ENCODE measurements around the gene SASH1. TPM values are rescaled to one million over a fixed set of nuclear protein-coding genes. Genes with fewer than 3 reads are reported as not detected.
"Not testable (repeated sequence)": the region's sequence is repeated elsewhere in the genome, so short reads cannot be mapped to it uniquely, and the experiment has no call there.

SASH1 gene
- total RNA-seq, 1 donor from 2014 or later: 106 TPM

DNA sequence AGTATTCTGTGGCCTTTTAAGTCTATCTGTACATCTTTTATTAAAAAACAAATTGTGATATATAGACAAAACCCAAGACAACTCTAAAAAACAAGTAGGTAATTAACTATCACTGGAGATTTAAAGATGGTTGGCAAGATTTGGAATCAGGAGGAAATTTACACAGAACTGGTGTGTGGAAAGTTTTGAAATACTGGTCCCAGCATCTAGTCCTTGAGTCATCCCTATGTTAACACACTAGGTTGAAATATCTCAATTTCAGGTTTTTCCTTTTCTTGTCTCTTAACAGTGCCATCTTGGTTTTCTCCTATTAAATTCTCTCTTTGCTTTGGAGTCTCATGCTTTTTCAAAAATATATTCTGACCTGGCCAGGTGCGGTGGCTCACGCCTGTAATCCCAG is 27.5 kb downstream of the SASH1 start:
- no peak for DNase-seq

DNA sequence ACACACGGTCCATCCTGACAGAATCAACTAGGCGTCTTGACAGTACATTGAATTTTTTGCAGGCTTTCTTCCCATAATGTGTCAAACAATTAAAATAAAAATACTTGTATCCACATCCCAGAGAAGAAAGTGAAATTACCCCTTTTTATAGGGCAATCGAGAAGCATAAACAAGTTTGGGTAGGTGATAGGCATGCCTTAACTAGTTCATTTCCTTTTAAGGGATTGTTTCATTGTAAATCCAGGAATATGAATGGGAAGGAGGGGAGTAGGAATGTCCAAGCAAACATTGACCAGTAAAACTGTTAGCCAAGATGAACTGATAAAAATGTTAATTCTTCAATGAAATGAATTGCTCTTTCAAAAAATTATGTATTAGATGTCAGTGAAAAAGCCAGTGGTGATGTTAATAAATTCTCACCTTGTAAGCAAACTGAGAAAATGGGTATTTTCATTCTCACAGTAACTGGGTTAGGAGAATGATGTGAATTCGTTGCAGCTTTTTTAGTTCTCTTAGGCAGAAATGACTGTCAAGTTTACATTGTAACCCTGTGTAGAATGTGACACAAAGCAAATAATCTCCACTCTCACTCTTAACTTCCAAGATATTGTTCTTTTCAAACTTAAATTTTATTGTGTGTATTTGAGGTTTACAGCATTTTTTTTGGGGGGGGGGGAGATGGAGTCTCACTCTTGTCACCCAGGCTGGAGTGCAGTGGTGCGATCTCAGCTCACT is 31.6 kb downstream of the SASH1 start:
- DNase-seq: no peak

DNA sequence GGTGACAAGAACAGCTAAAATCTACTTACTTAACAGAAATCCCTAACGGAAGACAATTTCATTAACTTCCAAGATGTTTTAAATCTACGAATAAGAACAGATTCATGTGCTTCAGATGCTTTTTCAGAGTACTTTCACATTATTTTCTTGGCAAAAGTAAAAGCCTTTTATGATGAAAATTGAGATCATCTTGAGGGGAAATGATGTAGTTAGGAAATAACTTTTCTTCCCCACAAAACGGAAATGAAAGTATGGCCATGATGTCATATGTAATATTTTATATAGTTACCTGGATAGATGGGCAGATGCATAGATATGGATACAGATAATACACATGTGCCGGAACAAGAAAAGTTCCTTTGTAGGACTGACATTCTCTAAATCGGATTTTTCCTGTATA is 32.8 kb downstream of the SASH1 start:
- peak; percentile 29 for DNase-seq

DNA sequence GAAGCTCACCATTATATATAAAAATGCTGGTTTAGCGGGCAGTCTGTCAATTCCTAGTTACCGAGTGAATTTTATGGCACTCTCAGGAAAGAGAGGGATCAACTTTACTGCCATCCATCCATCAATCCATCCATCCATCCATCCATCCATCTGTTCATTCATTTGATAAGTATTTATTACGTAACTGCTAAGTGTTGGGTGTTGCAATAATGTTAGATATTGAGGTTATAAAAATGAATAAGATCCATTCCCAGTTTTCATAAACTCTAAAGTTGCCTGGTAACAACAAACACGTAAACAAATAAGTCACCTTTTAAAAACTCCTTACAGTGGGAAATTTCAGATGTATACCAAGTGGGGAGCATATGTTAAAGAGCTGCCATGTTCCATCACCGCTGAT is 36.8 kb downstream of the SASH1 start:
- DNase-seq: no peak

DNA sequence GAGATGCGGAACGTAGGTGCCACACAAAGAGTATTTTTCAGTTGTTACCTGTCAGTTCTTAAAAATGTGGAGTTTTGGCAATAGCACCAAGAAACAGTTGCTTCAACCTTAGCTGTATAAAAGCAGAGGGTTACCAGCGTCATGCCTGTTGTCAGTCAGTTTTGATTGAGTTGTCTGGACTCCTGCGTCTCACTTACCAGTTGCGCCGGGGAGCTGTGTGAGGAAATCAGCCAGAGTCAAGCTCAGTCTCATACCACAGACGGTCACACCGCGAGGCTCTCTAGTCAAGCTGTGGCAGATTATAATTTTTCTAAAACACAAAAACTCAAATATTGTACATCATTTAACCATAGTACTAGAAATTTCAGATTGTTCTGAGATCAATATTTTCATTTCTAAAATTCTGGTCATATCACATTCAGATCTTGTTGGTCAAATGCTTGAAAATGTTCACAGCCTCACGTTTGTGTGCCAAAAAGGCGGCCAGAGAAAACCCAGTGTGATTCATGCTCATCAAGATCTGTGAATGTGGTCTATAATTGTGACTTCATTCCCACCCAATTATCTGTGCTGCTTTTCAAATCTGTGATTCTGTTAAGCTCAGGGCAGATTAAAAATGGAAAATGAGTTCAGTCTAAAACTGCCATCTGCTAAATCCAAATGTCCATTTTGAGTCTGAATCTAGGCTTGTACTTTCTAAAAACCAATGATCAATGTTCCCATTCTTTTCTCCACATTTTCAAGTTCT is 37.5 kb downstream of the SASH1 start:
- DNase-seq: no peak

DNA sequence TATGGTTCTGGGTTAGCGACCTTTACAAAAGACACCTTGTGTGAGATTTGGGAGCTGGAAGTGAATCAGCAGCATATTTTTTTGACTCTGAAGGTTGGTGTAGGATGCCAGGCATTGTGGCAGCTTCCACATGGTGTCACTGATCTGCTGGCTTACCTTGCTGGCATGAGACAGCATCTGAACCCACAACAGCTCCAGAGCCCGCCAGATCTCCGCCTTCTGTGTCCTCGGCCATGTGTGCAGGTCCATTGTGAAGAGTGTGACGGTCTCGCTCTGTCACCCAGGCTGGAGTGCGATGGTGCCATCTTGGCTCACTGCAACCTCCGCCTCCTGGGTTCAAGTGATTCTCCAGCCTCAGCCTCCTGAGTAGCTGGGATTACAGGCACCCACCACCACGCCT is 39.4 kb downstream of the SASH1 start:
- not testable (repeated sequence) for DNase-seq

DNA sequence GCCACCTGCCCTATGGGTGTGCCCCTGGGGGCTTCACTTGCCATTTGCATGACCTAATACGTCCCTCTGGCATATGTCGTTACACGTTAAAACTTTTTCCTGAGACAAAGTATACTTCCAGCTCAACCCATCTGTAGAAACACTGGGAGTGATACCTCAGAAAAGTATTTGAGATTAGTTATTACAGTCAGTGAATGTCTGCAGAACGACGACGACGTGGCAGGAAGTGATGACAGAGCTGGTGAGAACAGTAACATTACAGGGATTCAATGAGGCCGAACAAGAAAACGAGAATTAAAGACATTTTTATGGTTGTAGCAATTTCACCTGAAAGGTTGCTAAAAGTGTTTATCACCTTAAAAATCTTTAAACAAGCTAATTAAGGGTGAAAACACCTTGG is 40.2 kb downstream of the SASH1 start:
- no peak for DNase-seq

DNA sequence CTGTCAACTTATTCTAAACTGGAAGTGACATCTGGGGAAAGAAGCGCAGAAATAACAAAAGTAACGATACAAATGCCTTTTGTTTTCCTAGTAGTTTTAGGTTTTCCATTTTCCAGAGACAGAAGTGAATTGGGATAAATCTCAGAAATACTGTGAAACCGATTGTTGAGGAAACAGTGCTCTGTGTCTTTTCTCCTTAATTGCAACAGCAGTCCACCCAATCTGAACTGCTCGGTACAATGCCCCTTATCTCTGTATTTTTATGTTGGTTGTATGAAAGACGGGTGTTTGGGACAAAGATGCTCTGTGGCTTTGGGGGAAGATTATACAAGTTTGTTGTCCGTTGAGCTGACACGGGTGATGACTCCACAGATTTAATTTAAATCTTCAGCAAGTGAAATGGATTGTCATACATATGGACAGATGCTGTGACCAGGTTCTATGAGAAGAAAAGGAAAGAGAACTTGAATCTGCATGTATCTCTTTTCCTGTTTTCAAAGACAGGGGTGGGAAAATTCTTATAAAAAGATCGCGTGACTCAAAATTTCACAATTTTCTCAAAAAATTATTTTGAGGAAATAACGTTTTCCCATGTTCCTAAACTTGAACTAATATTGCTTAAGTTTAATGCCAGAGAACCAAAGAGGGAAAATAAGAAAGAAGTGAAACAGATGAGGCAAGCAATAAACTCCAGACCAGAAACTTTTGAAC is 41.2 kb downstream of the SASH1 start:
- no peak for DNase-seq

DNA sequence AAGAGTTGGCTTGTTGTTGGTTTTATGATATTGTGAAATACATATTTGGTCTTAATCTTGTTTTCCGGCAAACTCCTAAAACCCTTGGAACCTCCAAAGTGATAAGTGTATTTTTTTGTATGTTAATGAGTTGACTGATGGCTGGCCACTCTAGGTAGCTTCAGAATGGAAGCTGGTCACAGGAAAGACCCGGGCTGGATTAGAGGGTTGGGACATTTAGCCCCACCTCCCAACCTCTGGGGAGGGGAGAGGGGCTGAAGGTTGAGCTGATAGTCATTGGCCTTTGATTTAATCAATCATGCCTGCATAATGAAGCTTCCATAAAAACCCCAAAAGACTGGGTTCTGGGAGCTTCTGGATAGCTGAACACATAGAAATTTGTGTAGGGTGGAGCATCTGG is 42.7 kb downstream of the SASH1 start:
- DNase-seq: no peak

DNA sequence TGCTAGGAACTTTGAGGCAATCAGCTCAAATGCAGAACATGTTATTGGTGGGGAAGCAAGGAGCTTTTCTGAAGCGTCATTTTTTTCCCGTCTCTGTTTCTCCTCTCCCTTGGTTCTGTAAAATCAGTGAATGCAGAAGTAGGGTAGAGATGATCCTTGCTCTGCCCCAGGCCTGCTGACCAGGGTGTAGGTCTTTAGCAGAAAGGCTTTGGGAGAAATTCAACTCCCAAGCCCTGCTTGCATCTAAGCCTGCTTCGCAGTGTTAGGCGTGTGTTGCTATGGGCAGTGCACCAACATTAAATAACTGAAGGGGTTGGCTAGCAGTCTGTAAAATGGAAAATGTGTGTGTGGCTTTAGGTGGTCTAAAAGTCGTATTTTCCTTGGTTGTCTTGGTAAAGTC is 45.9 kb downstream of the SASH1 start:
- DNase-seq: no peak

DNA sequence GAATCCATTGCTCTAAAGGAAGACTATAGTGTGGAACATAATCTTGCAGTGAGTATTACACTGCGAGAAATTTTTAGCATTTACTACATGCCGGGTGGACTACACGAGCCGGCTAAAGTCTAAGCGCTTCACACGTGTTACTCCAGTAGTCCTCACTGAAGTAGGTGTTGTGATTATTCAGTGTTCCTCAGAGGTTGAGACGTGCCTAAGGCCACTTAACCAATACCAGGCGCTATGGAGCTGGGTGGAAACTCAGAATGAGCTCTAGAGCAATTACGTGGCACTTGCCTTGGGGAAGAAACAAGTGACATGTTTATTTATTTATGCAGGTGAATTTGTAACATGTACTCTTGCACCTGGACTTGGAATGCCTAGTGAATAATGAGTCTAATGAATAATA is 46.4 kb downstream of the SASH1 start:
- DNase-seq: no peak

DNA sequence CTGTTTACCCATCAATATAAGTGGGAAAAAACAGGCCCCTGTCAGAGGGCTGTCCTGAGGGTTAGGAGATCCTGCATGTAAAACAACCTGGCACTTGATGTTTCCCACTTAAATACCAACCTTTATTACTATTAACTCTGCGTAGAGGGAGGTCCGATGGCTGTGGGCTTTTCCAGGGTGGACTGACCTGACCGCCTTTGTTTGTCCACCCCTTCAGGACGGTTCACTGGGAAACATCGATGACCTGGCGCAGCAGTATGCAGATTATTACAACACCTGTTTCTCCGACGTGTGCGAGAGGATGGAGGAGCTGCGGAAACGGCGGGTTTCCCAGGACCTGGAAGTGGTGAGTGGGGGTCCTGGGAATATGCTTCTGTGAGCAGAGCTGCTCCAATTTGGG is 47.3 kb downstream of the SASH1 start:
- DNase-seq: no peak

DNA sequence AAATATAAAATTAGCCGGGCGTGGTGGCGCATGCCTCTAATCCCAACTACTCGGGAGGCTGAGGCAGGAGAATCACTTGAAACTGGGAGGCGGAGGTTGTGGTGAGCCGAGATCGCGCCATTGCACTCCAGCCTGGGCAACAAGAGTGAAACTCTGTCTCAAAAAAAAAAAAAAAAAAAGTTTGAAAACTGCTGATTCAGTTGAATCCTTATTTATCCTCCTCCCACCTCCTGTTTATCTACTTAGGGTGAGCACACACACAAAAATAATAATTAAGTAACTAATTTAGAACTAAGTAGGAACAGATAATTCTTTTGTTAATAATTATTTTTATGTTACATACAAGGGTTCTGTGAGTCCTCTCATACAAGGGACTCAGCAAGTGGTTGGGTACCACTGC is 49.5 kb downstream of the SASH1 start:
- not testable (repeated sequence) for DNase-seq

DNA sequence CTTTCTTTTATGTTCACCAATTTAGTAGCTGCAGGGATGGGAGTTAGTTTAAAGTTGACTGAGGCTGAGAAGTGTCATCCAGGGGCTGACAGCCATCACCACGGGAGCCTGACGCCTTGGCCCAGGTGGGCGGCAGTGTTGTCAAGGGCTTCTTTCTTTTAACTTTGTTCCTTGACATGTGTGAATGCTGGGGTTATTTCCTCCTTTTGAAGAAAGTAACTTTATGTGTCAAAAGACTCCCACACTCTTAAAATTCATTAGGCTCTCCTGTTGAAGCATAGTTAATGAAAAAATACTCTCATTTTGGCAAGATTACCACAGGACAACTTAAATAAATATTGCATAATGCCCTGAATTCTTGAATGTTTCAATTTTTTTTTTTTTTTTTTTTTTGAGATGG is 50.0 kb downstream of the SASH1 start:
- no peak for DNase-seq

DNA sequence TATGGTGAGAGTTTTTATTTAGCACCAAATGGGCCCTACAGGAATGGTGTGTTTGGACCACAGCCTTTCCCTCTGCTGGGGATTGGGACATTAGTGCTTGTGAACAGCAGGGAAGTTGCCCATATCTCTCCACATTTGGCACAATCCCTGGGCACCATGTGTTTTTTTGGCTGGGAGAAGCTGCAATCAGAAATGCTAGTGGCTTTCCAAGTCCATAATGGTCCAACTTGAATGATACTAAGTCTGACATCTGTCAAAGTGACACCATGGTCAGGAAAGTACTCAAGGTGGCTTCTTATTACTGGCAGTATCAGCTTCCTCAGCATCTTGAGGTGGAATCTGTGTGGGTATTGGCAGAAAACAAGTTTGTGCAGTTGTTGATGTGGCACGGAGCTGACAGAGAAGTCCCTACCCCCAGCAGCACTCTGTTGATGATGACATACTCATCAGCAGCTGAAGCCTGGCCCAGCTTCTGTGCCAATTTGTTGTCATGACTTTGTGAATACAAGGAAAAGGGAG is 53.0 kb downstream of the SASH1 start:
- DNase-seq: no peak

DNA sequence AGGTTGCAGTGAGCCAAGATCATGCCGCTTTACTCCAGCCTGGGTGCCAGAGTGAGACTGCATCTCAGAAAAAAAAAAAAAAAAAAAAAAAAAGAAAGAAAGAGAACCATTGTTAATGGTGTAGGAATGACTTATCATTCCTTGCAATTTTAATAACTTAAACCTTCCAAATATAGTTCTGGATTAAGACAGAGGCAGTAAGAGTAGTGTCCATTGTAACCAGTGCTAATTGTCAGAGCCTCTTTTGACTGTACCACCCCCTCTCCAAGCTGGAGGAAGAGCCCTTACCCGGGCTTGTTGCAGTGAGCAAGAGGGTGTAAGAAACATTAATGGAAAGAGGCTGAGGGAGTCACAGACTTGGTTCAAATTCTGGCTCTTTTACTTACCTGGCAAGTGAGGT is 53.8 kb downstream of the SASH1 start:
- no peak for DNase-seq

DNA sequence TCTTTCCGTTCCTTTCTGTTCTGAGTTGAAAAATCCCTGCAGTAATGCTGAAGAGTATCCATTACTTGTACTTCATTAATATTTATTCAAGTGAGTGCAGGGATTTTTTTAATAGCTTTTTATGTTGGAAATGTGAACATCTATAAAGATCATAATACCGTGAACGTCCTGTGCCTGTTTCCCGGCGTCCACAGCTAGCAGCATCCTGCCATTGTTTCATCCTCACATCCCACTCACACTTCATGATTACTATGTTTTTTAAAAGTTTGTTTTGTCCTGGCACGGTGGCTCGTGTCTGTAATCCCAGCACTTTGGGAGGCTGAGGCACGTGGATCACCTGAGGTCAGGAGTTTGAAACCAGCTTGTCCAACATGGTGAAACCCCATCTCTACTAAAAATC is 54.3 kb downstream of the SASH1 start:
- no peak for DNase-seq

DNA sequence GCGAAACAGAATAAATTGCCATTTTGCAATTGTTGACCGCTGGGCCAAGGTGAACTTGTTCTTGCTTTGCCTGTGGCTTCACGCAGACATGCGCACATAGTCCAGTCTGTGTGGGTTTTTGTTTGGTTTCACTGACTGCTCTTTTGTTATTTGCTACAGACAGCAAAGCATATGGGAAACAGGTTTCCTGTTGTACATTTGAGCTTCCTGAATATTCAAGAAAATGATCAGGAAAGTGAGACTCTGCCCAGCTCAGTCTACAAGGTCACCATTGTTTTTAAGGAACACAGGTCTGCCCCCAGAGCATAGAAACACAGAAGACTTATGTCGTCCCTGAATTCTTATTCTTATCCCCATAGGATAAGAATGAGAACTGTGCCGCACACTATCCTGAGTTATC is 55.6 kb downstream of the SASH1 start:
- DNase-seq: peak; percentile 40

DNA sequence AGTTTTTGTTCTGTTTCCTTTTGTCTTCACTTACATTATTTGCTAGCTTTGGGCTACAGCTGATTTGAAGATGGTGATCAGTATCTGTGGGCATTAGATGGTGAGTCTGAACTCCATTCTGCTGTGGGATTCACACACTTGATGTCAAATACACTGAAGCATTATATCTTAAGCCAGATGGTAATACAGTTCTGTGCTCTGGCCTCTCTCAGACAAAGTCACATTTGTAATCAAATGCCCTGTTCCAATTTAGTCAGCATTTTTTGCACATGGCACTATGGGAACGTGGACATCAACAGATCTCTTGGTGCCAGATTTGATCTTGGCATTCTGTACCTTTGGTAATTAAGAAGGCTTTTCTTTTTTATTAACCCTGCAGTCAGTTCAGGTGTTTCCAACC is 56.0 kb downstream of the SASH1 start:
- peak; percentile 26 for DNase-seq

DNA sequence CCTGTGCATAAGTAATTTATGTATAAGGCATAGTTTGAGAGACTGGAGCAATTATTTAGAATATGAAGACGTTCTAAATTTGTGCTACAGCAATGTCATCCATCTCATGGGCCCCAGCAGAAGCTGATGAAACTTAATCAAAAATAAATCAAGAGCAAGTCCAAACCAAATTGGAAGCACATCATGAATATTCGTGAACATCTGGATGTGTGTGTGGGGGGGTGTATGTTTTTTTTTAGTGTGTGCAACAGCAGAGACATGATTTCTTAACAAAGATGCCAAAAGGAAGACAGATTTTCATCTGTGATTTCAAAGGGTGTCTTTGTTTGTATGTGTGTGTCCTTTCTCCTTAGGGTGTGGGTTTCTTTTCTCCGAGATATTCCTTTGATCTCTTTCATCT is 58.9 kb downstream of the SASH1 start:
- peak; percentile 72 for DNase-seq

DNA sequence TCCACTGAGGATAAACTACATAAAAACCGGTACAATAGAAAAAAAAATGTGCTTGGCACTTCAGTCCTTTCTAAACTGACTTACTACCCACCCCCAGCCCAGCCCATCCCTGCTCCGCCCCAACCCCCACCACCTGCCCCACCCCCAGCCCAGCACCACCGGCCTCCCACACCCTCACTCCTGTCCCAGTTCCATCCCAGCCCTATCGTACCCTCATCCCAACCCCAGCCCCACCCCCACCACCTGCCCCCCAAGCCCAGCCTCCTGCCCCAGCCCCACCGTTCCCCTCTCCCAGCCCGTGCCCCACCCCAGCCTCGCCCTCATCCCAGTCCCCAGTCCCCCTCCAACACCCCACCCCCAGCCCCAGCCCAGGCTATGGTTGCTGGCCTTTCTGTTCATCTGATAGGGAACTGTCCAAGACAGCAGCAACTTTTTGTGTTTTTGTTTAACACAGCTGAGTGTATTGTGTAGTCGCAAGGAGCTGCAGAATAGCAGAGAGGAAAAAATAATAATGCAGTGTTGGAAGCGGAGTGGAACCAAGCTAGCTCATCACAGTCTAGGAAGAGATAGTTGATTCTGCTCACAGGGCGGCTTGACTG is 61.9 kb downstream of the SASH1 start:
- no peak for DNase-seq

DNA sequence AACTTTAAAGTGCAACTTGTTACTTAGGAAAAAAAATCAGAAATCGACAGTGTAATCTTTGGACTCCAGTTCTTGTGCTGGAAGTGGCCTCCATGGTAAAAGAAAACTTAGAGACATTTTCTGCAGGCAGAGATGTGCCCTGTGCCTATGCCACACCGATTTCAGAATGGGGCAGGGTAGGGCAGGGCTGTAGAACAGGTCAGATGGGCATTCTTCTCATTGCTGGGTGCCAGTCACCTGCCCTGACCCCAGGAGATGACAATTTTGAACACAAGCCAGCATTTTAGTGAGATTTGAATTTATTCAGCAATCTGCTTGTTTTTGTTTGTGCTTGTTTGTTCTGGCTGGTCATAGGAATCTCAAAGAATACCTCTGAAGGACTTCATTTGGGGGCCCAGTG is 63.3 kb downstream of the SASH1 start:
- no peak for DNase-seq
